Smooth muscle cell (in vitro differentiated cells): ENCODE data around the gene EFNA3. TPM values are rescaled to one million over a fixed set of nuclear protein-coding genes. Genes with fewer than 3 reads are reported as not detected.

Experiments used
- DNase-seq: peaks from one replicate; lab custom pipeline; 2025; ENCODE audit not compliant: unreplicated experiment; lab: John Stamatoyannopoulos, UW
- H2AFZ ChIP-seq: fragments of 200-600 bp; sonication (generic); 2 replicates; pipeline ENCODE4 v1.6.0; 2016; ENCODE audit warnings: antibody characterized with exemption, low read depth, mild to moderate bottlenecking
- H3F3A ChIP-seq: fragments of 200-600 bp; sonication (generic); 2 replicates; pipeline ENCODE4 v1.6.0; 2017; ENCODE audit warnings: antibody characterized with exemption, low read depth
- H3K27ac ChIP-seq: fragments of 200-600 bp; sonication (generic); 2 replicates; pipeline ENCODE4 v1.5.1; 2016; ENCODE audit warnings: low read depth, mild to moderate bottlenecking
- H3K27me3 ChIP-seq: fragments of 200-600 bp; sonication (generic); 2 replicates; pipeline ENCODE4 v1.6.1; 2016; ENCODE audit warnings: low read depth, mild to moderate bottlenecking
- H3K36me3 ChIP-seq: fragments of 200-600 bp; sonication (generic); 2 replicates; pipeline ENCODE4 v1.5.1; 2016; ENCODE audit warnings: low read depth
- H3K4me1 ChIP-seq: fragments of 200-600 bp; sonication (generic); 2 replicates; pipeline ENCODE4 v1.5.1; 2016; ENCODE audit warnings: low read depth
- H3K4me2 ChIP-seq: fragments of 200-600 bp; sonication (generic); 2 replicates; pipeline ENCODE4 v1.6.0; 2016; ENCODE audit warnings: mild to moderate bottlenecking
- H3K4me3 ChIP-seq: fragments of 200-600 bp; sonication (generic); 2 replicates; pipeline ENCODE4 v1.5.1; 2016; ENCODE audit warnings: mild to moderate bottlenecking
- H3K79me2 ChIP-seq: fragments of 200-600 bp; sonication (generic); 2 replicates; pipeline ENCODE4 v1.6.0; 2016; ENCODE audit warnings: low read depth, mild to moderate bottlenecking
- H3K9ac ChIP-seq: fragments of 200-600 bp; sonication (generic); 2 replicates; pipeline ENCODE4 v1.6.0; 2016; ENCODE audit warnings: low read depth
- H3K9me3 ChIP-seq: fragments of 200-600 bp; sonication (generic); replicated peaks from 2 replicates; pipeline ENCODE4 v1.5.1; 2016; ENCODE audit warnings: low read depth
- H4K20me1 ChIP-seq: fragments of 200-600 bp; sonication (generic); 2 replicates; pipeline ENCODE4 v1.6.0; 2016; ENCODE audit warnings: low read depth
- WGBS: methylation state at CpG from one replicate; pipeline ENCODE4 v1.1.7; 2016; ENCODE audit warnings: low lambda C conversion rate; 5-methylcytosine and 5-hydroxymethylcytosine counted together
- polyA plus RNA-seq: library from polyadenylated mRNA; unstranded; fragments of >200 nt; fragmentation: Nextera tagmentation; extraction: Ambion mirVana; gene quantifications from 2 replicates; pipeline ENCODE4 v1.2.1, GENCODE V29; 2016
- total RNA-seq: library from RNA; depleted of rRNA; stranded (reverse); fragments of >200 nt; gene quantifications from 2 replicates; pipeline ENCODE4 v1.2.3, GENCODE V29; 2014
- TF ChIP-seq, protein P1 (sequence below): fragments of 200-600 bp; sonication (generic); IDR thresholded peaks from 2 replicates; pipeline ENCODE4 v1.5.1; 2017; ENCODE audit warnings: borderline replicate concordance, mild to moderate bottlenecking, antibody characterized with exemption; ENCODE audit not compliant: insufficient read depth, poor library complexity, severe bottlenecking

EFNA3 gene
- total and polyA plus RNA-seq, 2 experiments from 2014 or later, result 5.2 to 9.1 TPM

GRCh38 chr1:155104605-155105534, 26.2 kb downstream of the EFNA3 start:
- no peaks in the 10 kb centered on the region for H3F3A ChIP-seq
- no peaks in the 10 kb centered on the region for H3K9me3 ChIP-seq
- no peaks in the 10 kb centered on the region for H3K4me1 ChIP-seq
- H4K20me1 ChIP-seq, result no peaks in the 10 kb centered on the region
- no peak for DNase-seq
- H2AFZ ChIP-seq, result no peak overlapping the region
- H3K9ac ChIP-seq, result no peak overlapping the region
- H3K27me3 ChIP-seq, result no peaks in the 10 kb centered on the region
- no peak overlapping the region for H3K27ac ChIP-seq
- no peaks in the 10 kb centered on the region for H3K79me2 ChIP-seq
- no peak overlapping the region for H3K4me3 ChIP-seq
- TF ChIP-seq, protein P1, sequence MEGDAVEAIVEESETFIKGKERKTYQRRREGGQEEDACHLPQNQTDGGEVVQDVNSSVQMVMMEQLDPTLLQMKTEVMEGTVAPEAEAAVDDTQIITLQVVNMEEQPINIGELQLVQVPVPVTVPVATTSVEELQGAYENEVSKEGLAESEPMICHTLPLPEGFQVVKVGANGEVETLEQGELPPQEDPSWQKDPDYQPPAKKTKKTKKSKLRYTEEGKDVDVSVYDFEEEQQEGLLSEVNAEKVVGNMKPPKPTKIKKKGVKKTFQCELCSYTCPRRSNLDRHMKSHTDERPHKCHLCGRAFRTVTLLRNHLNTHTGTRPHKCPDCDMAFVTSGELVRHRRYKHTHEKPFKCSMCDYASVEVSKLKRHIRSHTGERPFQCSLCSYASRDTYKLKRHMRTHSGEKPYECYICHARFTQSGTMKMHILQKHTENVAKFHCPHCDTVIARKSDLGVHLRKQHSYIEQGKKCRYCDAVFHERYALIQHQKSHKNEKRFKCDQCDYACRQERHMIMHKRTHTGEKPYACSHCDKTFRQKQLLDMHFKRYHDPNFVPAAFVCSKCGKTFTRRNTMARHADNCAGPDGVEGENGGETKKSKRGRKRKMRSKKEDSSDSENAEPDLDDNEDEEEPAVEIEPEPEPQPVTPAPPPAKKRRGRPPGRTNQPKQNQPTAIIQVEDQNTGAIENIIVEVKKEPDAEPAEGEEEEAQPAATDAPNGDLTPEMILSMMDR, result no peak
- no peak overlapping the region for H3K4me2 ChIP-seq
- WGBS, result 92% methylated on average over 7 of the region's 7 CpGs
- H3K36me3 ChIP-seq, result no peaks in the 10 kb centered on the region

DNA sequence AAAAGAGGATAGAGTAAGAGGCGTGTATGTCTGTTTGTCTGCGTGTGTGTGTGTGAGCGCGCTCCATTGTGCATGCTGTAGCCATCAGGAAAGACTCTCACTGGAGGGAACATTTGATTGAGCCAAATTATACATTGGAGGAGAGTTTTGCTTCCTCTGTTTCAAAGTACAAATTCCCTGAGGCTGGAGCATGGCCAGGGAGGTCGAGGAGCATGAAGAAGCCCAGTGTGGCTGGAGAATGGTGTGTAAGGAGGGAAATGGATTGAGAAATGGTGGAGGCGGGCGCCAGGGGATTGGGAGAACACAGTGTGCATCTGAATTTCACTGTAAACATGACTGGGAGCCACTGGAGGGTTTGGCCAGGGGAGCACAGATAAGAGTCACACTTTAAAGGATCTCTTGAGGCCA, 27.0 kb downstream of the EFNA3 start:
- Histone ChIP-seq H4K20me1 (no peaks in the 10 kb centered on the region), H3K4me1 (no peaks in the 10 kb centered on the region), H3K4me2 (no peak overlapping the region), H3K9ac (no peak overlapping the region), H2AFZ (no peak overlapping the region), H3F3A (no peaks in the 10 kb centered on the region), H3K27me3 (no peaks in the 10 kb centered on the region), H3K36me3 (no peaks in the 10 kb centered on the region), H3K4me3 (no peak overlapping the region), H3K27ac (no peak overlapping the region), H3K79me2 (no peaks in the 10 kb centered on the region), H3K9me3 (no peaks in the 10 kb centered on the region)
- WGBS, result 90% methylated on average over 7 of the region's 7 CpGs
- DNase-seq, result no peak
- TF ChIP-seq, protein P1, result no peak

DNA sequence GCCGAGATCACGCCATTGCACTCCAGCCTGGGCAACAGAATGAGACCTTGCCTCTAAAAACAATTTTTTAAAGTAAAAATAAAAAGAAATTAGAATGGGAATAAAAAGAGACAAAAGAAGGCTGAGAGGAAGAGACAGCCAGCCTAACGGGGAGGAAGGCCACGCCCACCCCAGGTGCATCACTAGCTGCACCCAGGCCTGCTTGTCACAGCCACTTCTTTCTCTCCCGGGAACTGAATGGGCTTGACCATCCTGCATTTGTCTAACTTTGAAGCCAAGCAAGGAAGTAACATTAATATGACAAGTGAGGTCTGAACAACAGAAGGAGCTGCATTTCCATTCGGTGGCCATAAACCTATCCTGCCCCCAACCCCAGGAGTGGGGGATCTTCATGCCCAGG, 28.2 kb downstream of the EFNA3 start:
- WGBS, result 81% methylated on average over 6 of the region's 6 CpGs
- Histone ChIP-seq H3K36me3 (no peaks in the 10 kb centered on the region), H3K79me2 (no peaks in the 10 kb centered on the region), H3K9me3 (no peaks in the 10 kb centered on the region), H3K4me1 (no peaks in the 10 kb centered on the region), H3K4me3 (no peak overlapping the region), H3K27me3 (no peaks in the 10 kb centered on the region), H3K4me2 (no peak overlapping the region), H2AFZ (no peak overlapping the region), H3K27ac (no peak overlapping the region), H3K9ac (no peak overlapping the region), H3F3A (no peaks in the 10 kb centered on the region), H4K20me1 (no peaks in the 10 kb centered on the region)
- TF ChIP-seq, protein P1, result no peak
- DNase-seq, result no peak
